B cell (primary cell): ENCODE data around the gene PIAS4. TPM values are rescaled to one million over a fixed set of nuclear protein-coding genes. Genes with fewer than 3 reads are reported as not detected.

Source experiments
- ATAC-seq: fragments of 200-7000 bp; cut with Tn5 transposase; one replicate; pipeline ENCODE4 v1.10.0; 2021; ENCODE audit warnings: low read depth, mild to moderate bottlenecking, moderate number of reproducible peaks, moderate library complexity
- CTCF ChIA-PET: fragments of 350-600 bp; sonication (Branson Sonifier 250); formaldehyde crosslinking; loops from one replicate; lab custom pipeline; 2021; ENCODE audit warnings: antibody characterized with exemption, inconsistent platforms; lab: Charles Lee
- POLR2A ChIA-PET: fragments of 350-600 bp; sonication (Branson Sonifier 250); formaldehyde crosslinking; loops from one replicate; lab custom pipeline; 2021; ENCODE audit warnings: antibody characterized with exemption; lab: Charles Lee
- DNase-seq: peaks from one replicate; pipeline ENCODE4 v3.0.0; 2013
- H2AFZ ChIP-seq: 2 replicates; pipeline ENCODE4 v1.6.1; 2012; ENCODE audit warnings: mild to moderate bottlenecking, low read depth, low read length; ENCODE audit not compliant: insufficient read depth, poor library complexity, severe bottlenecking
- H3K27ac ChIP-seq, 2 donors: 1 replicate in 1 of 2; 2 replicates in 1 of 2; pipeline ENCODE4 v1.5.1; 2012 to 2013; ENCODE audit warnings: low read length in 2 of 2, mild to moderate bottlenecking in 2 of 2, moderate library complexity in 1 of 2
- H3K27me3 ChIP-seq, 4 experiments: fragments of 200-600 bp in 1 of 4; sonication (generic) in 1 of 4; replicated peaks in 1 of 4; 1 replicate in 2 of 4; 2 replicates in 2 of 4; pipeline versions ENCODE4 v1.6.1 to v1.7.0; 2013 to 2016; ENCODE audit warnings: low read length in 3 of 4, mild to moderate bottlenecking in 2 of 4, mixed read lengths in 1 of 4, moderate library complexity in 1 of 4; ENCODE audit not compliant: insufficient read depth in 4 of 4, control insufficient read depth in 3 of 4; ENCODE audit errors: control extremely low read depth in 1 of 4
- H3K36me3 ChIP-seq, 2 experiments: replicated peaks in 1 of 2; 1 replicate in 1 of 2; 2 replicates in 1 of 2; pipeline versions ENCODE4 v1.6.1 to v1.7.1; 2013; ENCODE audit warnings: low read length in 1 of 2; ENCODE audit not compliant: insufficient read depth in 2 of 2, control insufficient read depth in 1 of 2; ENCODE audit errors: control extremely low read depth in 1 of 2, extremely low read depth in 1 of 2
- H3K4me1 ChIP-seq, 2 donors: fragments of 200-600 bp in 1 of 2; sonication (generic) in 1 of 2; 1 replicate in 1 of 2; 2 replicates in 1 of 2; pipeline versions ENCODE4 v1.5.1 to v1.6.1; 2013 to 2017; ENCODE audit warnings: low read length in 2 of 2; ENCODE audit not compliant: control insufficient read depth in 2 of 2, insufficient read depth in 2 of 2
- H3K4me2 ChIP-seq: replicated peaks from 2 replicates; pipeline ENCODE3; 2012; ENCODE audit warnings: mild to moderate bottlenecking, low read depth, low read length; ENCODE audit not compliant: poor library complexity, severe bottlenecking
- H3K4me3 ChIP-seq, 5 experiments: fragments of 200-600 bp in 1 of 5; sonication (generic) in 1 of 5; 1 replicate in 3 of 5; 2 replicates in 2 of 5; pipeline versions ENCODE4 v1.5.1 to v1.7.0; 2011 to 2016; ENCODE audit warnings: low read length in 4 of 5, mild to moderate bottlenecking in 4 of 5, low read depth in 2 of 5, control low read depth in 1 of 5, moderate library complexity in 1 of 5; ENCODE audit not compliant: insufficient read depth in 1 of 5; ENCODE audit errors: control extremely low read depth in 1 of 5, extremely low read depth in 1 of 5
- H3K79me2 ChIP-seq: fragments of 200-600 bp; sonication (generic); one replicate; pipeline ENCODE4 v1.6.0; 2016; ENCODE audit warnings: low read length; ENCODE audit not compliant: control insufficient read depth, insufficient read depth
- H3K9ac ChIP-seq: fragments of 200-600 bp; sonication (generic); 2 replicates; pipeline ENCODE4 v1.6.1; 2017; ENCODE audit warnings: mild to moderate bottlenecking, low read length, moderate library complexity
- H3K9me3 ChIP-seq, 3 donors: one replicate each; pipeline versions ENCODE4 v1.6.1 to v1.7.1; 2013; ENCODE audit warnings: low read length in 2 of 3; ENCODE audit not compliant: control insufficient read depth in 2 of 3, insufficient read depth in 1 of 3; ENCODE audit errors: control extremely low read depth in 1 of 3
- H4K20me1 ChIP-seq: 2 replicates; pipeline ENCODE4 v1.6.0; 2012; ENCODE audit warnings: mild to moderate bottlenecking, low read length; ENCODE audit not compliant: insufficient read depth, control insufficient read depth, poor library complexity, severe bottlenecking
- H3K27ac Mint-ChIP-seq: one replicate; pipeline ENCODE4 v1.8.0; 2021; ENCODE audit warnings: mixed read lengths
- H3K27me3 Mint-ChIP-seq: one replicate; pipeline ENCODE4 v1.8.0; 2021; ENCODE audit warnings: mixed read lengths
- H3K4me1 Mint-ChIP-seq: one replicate; pipeline ENCODE4 v1.8.0; 2021; ENCODE audit warnings: mixed read lengths
- H3K4me3 Mint-ChIP-seq: one replicate; pipeline ENCODE4 v1.8.0; 2021; ENCODE audit warnings: mixed read lengths
- H3K9me3 Mint-ChIP-seq: one replicate; pipeline ENCODE4 v1.8.0; 2022; ENCODE audit warnings: mixed read lengths; ENCODE audit not compliant: insufficient read depth
- CTCF ChIP-seq: fragments of 200-600 bp; IDR thresholded peaks from one replicate; pipeline ENCODE4 v1.8.0; 2022; ENCODE audit warnings: antibody characterized with exemption, mild to moderate bottlenecking
- EZH2 ChIP-seq: IDR thresholded peaks from 2 replicates; pipeline ENCODE4 v1.6.1; 2012; ENCODE audit warnings: borderline replicate concordance, low read depth, mild to moderate bottlenecking, moderate library complexity, low read length; ENCODE audit not compliant: insufficient read depth, poor library complexity, severe bottlenecking
- WGBS: methylation state at CpG from one replicate; pipeline ENCODE4 v1.1.5; 2013; ENCODE audit warnings: missing lambda C conversion rate; ENCODE audit not compliant: insufficient coverage; 5-methylcytosine and 5-hydroxymethylcytosine counted together
- intact Hi-C: fragments of 100-400 bp; cut with micrococcal nuclease; formaldehyde crosslinking; loops from one replicate; pipeline ENCODE4 v1.10.0; 2022
- polyA plus RNA-seq: library from polyadenylated mRNA; depleted of rRNA; stranded (reverse); fragments of >200 nt; gene quantifications from 2 replicates; pipeline ENCODE4 v1.2.3, GENCODE V29; 2012
- total RNA-seq, 2 donors: library from RNA; stranded (reverse); fragments of 120-200 nt in 1 of 2; gene quantifications; 1 replicate in 1 of 2; 2 replicates in 1 of 2; pipeline versions ENCODE4 v1.2.3 to v1.2.4, GENCODE V29; 2013 to 2022

Gene PIAS4
- total and polyA plus RNA-seq, 2 donors (not counting 1 experiment from before 2014, with no cell fraction given): 13.7 to 56.8 TPM

GRCh38 chr19:3987619-3988371 lies 19.7 kb upstream of the PIAS4 start:
- H3K4me1 ChIP-seq: peaks cover 40 to 61% of the 10 kb centered on the region in 2 donors
- peak overlapping the region; percentile 52 to 90 for H3K27ac ChIP-seq
- TF ChIP-seq EZH2: no peak
- peak; percentile 83 for TF ChIP-seq CTCF
- H3K27me3 ChIP-seq: no peaks in the 10 kb centered on the region
- no peak overlapping the region for H2AFZ ChIP-seq
- ATAC-seq (peak; percentile 56), DNase-seq (peak; percentile 94)
- H3K79me2 ChIP-seq: peaks cover 24% of the 10 kb centered on the region
- H3K4me3 ChIP-seq: peak overlapping the region in 4 of 5 experiments; percentile 66 to 93 (median 72)
- peaks cover 24% of the 10 kb centered on the region for H4K20me1 ChIP-seq
- H3K36me3 ChIP-seq: peaks cover 0 to 17% of the 10 kb centered on the region in 2 experiments
- H3K9me3 ChIP-seq: peaks cover 0 to 7% (median 0%) of the 10 kb centered on the region in 3 donors
- Mint-ChIP-seq H3K4me3 (peak overlapping the region; percentile 98), H3K27me3 (no peaks in the 10 kb centered on the region), H3K4me1 (peaks cover 58% of the 10 kb centered on the region), H3K9me3 (no peaks in the 10 kb centered on the region), H3K27ac (peak overlapping the region; percentile 96)
- H3K9ac ChIP-seq: peak overlapping the region; percentile 80
- POLR2A ChIA-PET: interaction anchor here (0.6 to 1.9 kb wide), 19 partner anchors 13 to 952 kb away, joined by 3 to 15 read pairs (median 6); partner anchors contain the start of genes DAPK3, EBI3, MRPL54 and PIAS4
- WGBS: 7% methylated on average over 29 of the region's 30 CpGs
- CTCF ChIA-PET: interaction anchor here (0.6 to 5.5 kb wide), 31 partner anchors 13 to 1044 kb away, joined by 3 to 50 read pairs (median 4); partner anchors contain the start of genes DAPK3, MRPL54, PIAS4 and SH3GL1
- intact Hi-C loops: loop anchor here (5.0 kb wide), 4 partner anchors 135 to 485 kb away; partner anchors contain the start of genes APBA3, HDGFL2, MAP2K2 and MRPL54
- peak overlapping the region; percentile 76 for H3K4me2 ChIP-seq

- no peak for TF ChIP-seq CTCF
- TF ChIP-seq EZH2: no peak
- ChIA-PET CTCF (interaction anchor here (0.6 to 5.5 kb wide), 7 partner anchors 8 to 150 kb away, joined by 3 to 50 read pairs (median 4); partner anchors contain the start of gene PIAS4), POLR2A (interaction anchor here (0.8 to 2.0 kb wide), 5 partner anchors 12 to 124 kb away, joined by 3 to 10 read pairs (median 7); partner anchors contain the start of gene PIAS4)
- peaks cover 31% of the 10 kb centered on the region for H3K4me1 Mint-ChIP-seq
- Histone ChIP-seq H4K20me1 (no peaks in the 10 kb centered on the region), H3K9me3 (peaks cover 0 to 7% (median 0%) of the 10 kb centered on the region in 3 donors), H2AFZ (peak overlapping the region; percentile 4), H3K27me3 (no peaks in the 10 kb centered on the region), H3K27ac (no peak overlapping the region), H3K9ac (no peak overlapping the region), H3K79me2 (no peaks in the 10 kb centered on the region), H3K36me3 (no peaks in the 10 kb centered on the region), H3K4me1 (peaks cover 28 to 41% of the 10 kb centered on the region in 2 donors), H3K4me3 (no peak overlapping the region), H3K4me2 (no peak overlapping the region)
- H3K9me3 Mint-ChIP-seq: no peaks in the 10 kb centered on the region
- no peaks in the 10 kb centered on the region for H3K27me3 Mint-ChIP-seq
- 20% methylated on average over 2 of the region's 3 CpGs for WGBS
- no peak overlapping the region for H3K4me3 Mint-ChIP-seq
- no peak overlapping the region for H3K27ac Mint-ChIP-seq
- DNase-seq: no peak
- intact Hi-C loops: loop anchor here (1.0 kb wide), 1 partner anchor 17 kb away; the partner anchor contains the start of gene PIAS4
- ATAC-seq: no peak
Observed at GRCh38 chr19:3990815-3991117, 16.8 kb upstream of the PIAS4 start.
